HepG2 (cell line): ENCODE measurements around the gene KIZ. TPM values are rescaled to one million over a fixed set of nuclear protein-coding genes. Genes with fewer than 3 reads are reported as not detected.
A peak's percentile ranks its signal among the peaks of the same experiment; 100 is the strongest.

Source experiments
- AFF4 ChIP-seq: sonication (generic); formaldehyde crosslinking; IDR thresholded peaks from 2 replicates; pipeline ENCODE4 v1.4.0; 2020; ENCODE audit warnings: missing genetic modification reagents
- GFI1 ChIP-seq: sonication (generic); formaldehyde crosslinking; IDR thresholded peaks from 2 replicates; pipeline ENCODE4 v1.5.0; 2020; ENCODE audit warnings: missing genetic modification reagents, mild to moderate bottlenecking, borderline replicate concordance
- GPN1 ChIP-seq: sonication (generic); formaldehyde crosslinking; IDR thresholded peaks from 2 replicates; pipeline ENCODE4 v1.5.1; 2020; ENCODE audit warnings: missing genetic modification reagents, borderline replicate concordance
- HDAC2 ChIP-seq: sonication (generic); formaldehyde crosslinking; IDR thresholded peaks from 2 replicates; pipeline ENCODE4 v1.4.0; 2020; ENCODE audit warnings: missing genetic modification reagents
- IKZF4 ChIP-seq: sonication (generic); formaldehyde crosslinking; IDR thresholded peaks from 2 replicates; pipeline ENCODE4 v1.5.1; 2020; ENCODE audit warnings: borderline replicate concordance, mild to moderate bottlenecking, low read depth, missing genetic modification reagents; ENCODE audit errors: not compliant biosample characterization
- KLF12 ChIP-seq: sonication (generic); formaldehyde crosslinking; IDR thresholded peaks from 2 replicates; pipeline ENCODE4 v1.4.0; 2020; ENCODE audit warnings: missing genetic modification reagents, borderline replicate concordance
- RBAK ChIP-seq: sonication (generic); formaldehyde crosslinking; IDR thresholded peaks from 2 replicates; pipeline ENCODE4 v1.5.1; 2020; ENCODE audit warnings: mild to moderate bottlenecking, missing genetic modification reagents
- SOX6 ChIP-seq, 2 experiments: fragments of 450-650 bp in 1 of 2; sonication (generic) in 1 of 2; formaldehyde crosslinking in 1 of 2; IDR thresholded peaks; 2 replicates each; pipeline versions ENCODE4 v1.4.0 to v1.6.1; 2017 to 2020; ENCODE audit warnings: antibody characterized with exemption in 1 of 2, mild to moderate bottlenecking in 1 of 2, missing genetic modification reagents in 1 of 2
- ZMAT5 ChIP-seq: sonication (generic); formaldehyde crosslinking; IDR thresholded peaks from 2 replicates; pipeline ENCODE4 v1.5.0; 2020; ENCODE audit warnings: mild to moderate bottlenecking, low read depth, missing genetic modification reagents, borderline replicate concordance
- ZNF138 ChIP-seq: sonication (generic); formaldehyde crosslinking; IDR thresholded peaks from 2 replicates; pipeline ENCODE4 v1.5.0; 2020; ENCODE audit warnings: mild to moderate bottlenecking, low read depth, missing genetic modification reagents
- ZNF335 ChIP-seq: sonication (generic); formaldehyde crosslinking; IDR thresholded peaks from 2 replicates; pipeline ENCODE4 v1.4.0; 2020; ENCODE audit warnings: missing genetic modification reagents
- ZNF34 ChIP-seq: sonication (generic); formaldehyde crosslinking; IDR thresholded peaks from 2 replicates; pipeline ENCODE4 v1.4.0; 2020; ENCODE audit warnings: mild to moderate bottlenecking, missing genetic modification reagents, borderline replicate concordance
- ZNF687 ChIP-seq: sonication (generic); formaldehyde crosslinking; IDR thresholded peaks from 2 replicates; pipeline ENCODE4 v1.5.1; 2020; ENCODE audit warnings: mild to moderate bottlenecking, missing genetic modification reagents, moderate library complexity
- ZNF773 ChIP-seq: sonication (generic); formaldehyde crosslinking; IDR thresholded peaks from 2 replicates; pipeline ENCODE4 v1.4.0; 2020; ENCODE audit warnings: missing genetic modification reagents, borderline replicate concordance
- polyA plus RNA-seq, 8 experiments: library from polyadenylated mRNA; depleted of rRNA in 3 of 8; stranded (reverse) in 7 of 8; unstranded in 1 of 8; fragments of >200 nt; fragmentation: Illumina TruSeq in 4 of 8; extraction: Trizol in 4 of 8; gene quantifications; 2 replicates each; pipeline versions ENCODE4 v1.2.1 to v1.2.3, GENCODE V29; 2011 to 2016; ENCODE audit warnings: low read depth in 4 of 8, missing spikeins in 1 of 8, mixed read lengths in 1 of 8; ENCODE audit not compliant: insufficient read depth in 1 of 8
- total RNA-seq, 5 experiments: library from RNA; depleted of rRNA; stranded (reverse); fragments of >200 nt; fragmentation: Illumina TruSeq; extraction: Trizol; gene quantifications; 2 replicates each; pipeline ENCODE4 v1.2.3, GENCODE V29; 2016; ENCODE audit warnings: low read depth in 1 of 5
- TF ChIP-seq, protein P1 (sequence below): sonication (generic); formaldehyde crosslinking; IDR thresholded peaks from 2 replicates; pipeline ENCODE4 v1.4.0; 2020; ENCODE audit warnings: missing genetic modification reagents

Gene KIZ
- total and polyA plus RNA-seq, 2 of the 13 experiments (the other 11 are each of a cell fraction or from before 2014, with no cell fraction given), result 46.3 to 114 TPM

- no peak for TF ChIP-seq IKZF4
- no peak for TF ChIP-seq AFF4 (CRISPR knock-in tag)
- 0 out of 2 replicates have a peak, but pooled peaks have one; percentile 62 for TF ChIP-seq ZNF335 (CRISPR knock-in tag)
- TF ChIP-seq ZNF687 (CRISPR knock-in tag), result 0 out of 2 replicates have a peak, but pooled peaks have one; percentile 15
- TF ChIP-seq, protein P1, sequence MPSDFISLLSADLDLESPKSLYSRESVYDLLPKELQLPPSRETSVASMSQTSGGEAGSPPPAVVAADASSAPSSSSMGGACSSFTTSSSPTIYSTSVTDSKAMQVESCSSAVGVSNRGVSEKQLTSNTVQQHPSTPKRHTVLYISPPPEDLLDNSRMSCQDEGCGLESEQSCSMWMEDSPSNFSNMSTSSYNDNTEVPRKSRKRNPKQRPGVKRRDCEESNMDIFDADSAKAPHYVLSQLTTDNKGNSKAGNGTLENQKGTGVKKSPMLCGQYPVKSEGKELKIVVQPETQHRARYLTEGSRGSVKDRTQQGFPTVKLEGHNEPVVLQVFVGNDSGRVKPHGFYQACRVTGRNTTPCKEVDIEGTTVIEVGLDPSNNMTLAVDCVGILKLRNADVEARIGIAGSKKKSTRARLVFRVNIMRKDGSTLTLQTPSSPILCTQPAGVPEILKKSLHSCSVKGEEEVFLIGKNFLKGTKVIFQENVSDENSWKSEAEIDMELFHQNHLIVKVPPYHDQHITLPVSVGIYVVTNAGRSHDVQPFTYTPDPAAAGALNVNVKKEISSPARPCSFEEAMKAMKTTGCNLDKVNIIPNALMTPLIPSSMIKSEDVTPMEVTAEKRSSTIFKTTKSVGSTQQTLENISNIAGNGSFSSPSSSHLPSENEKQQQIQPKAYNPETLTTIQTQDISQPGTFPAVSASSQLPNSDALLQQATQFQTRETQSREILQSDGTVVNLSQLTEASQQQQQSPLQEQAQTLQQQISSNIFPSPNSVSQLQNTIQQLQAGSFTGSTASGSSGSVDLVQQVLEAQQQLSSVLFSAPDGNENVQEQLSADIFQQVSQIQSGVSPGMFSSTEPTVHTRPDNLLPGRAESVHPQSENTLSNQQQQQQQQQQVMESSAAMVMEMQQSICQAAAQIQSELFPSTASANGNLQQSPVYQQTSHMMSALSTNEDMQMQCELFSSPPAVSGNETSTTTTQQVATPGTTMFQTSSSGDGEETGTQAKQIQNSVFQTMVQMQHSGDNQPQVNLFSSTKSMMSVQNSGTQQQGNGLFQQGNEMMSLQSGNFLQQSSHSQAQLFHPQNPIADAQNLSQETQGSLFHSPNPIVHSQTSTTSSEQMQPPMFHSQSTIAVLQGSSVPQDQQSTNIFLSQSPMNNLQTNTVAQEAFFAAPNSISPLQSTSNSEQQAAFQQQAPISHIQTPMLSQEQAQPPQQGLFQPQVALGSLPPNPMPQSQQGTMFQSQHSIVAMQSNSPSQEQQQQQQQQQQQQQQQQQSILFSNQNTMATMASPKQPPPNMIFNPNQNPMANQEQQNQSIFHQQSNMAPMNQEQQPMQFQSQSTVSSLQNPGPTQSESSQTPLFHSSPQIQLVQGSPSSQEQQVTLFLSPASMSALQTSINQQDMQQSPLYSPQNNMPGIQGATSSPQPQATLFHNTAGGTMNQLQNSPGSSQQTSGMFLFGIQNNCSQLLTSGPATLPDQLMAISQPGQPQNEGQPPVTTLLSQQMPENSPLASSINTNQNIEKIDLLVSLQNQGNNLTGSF (CRISPR knock-in tag), result no peak
- no peak for TF ChIP-seq ZMAT5 (CRISPR knock-in tag)
- no peak for TF ChIP-seq RBAK (CRISPR knock-in tag)
- 0 out of 2 replicates have a peak, but pooled peaks have one; percentile 32 for TF ChIP-seq GFI1 (CRISPR knock-in tag)
- TF ChIP-seq SOX6 (IDR thresholded peaks at IDR 0.05), result no peak
- TF ChIP-seq SOX6 (CRISPR knock-in tag; IDR thresholded peaks at IDR 0.05), result peak; percentile 84
- no peak; the same call in 1 of the 2 replicates for TF ChIP-seq KLF12 (CRISPR knock-in tag)
- TF ChIP-seq ZNF773 (CRISPR knock-in tag), result no peak
- no peak for TF ChIP-seq ZNF34 (CRISPR knock-in tag)
- TF ChIP-seq HDAC2, result peak; percentile 88
- no peak for TF ChIP-seq ZNF138 (CRISPR knock-in tag)
- TF ChIP-seq GPN1 (CRISPR knock-in tag), result no peak
These were observed 154.7 kb downstream of the KIZ start (continued) for GRCh38 chr20:21280522-21281016.
